ENCODE measurements around the gene SDC1.

Gene SDC1

GRCh38 chr2:20214566-20215182 is 10.3 kb downstream of the SDC1 start:
- Mint-ChIP-seq H3K27me3 (peaks cover 18 to 40% of the 10 kb centered on the region in 2 donors), H3K36me3 (ENCODE audit: insufficient read depth) (no peaks in the 10 kb centered on the region), H3K4me3 (no peak overlapping the region), H3K9me3 (no peaks in the 10 kb centered on the region), H3K4me1 (ENCODE audit: low read depth in 2 of 2) (no peaks in the 10 kb centered on the region), H3K27ac (no peak overlapping the region)
- DNase-seq (no peak), ATAC-seq (replicated peaks) (no peak)

- DNase-seq: no peak
- no peak for ATAC-seq (replicated peaks)
- Mint-ChIP-seq H3K36me3 (ENCODE audit: insufficient read depth) (no peaks in the 10 kb centered on the region), H3K27ac (no peak overlapping the region), H3K9me3 (no peaks in the 10 kb centered on the region), H3K27me3 (peaks cover 18 to 33% of the 10 kb centered on the region in 2 donors), H3K4me1 (ENCODE audit: low read depth in 2 of 2) (no peaks in the 10 kb centered on the region), H3K4me3 (no peak overlapping the region)
These were observed 11.0 kb downstream of the SDC1 start for GRCh38 chr2:20213651-20214565.

GRCh38 chr2:20212871-20213503 is 11.9 kb downstream of the SDC1 start:
- H3K4me3 Mint-ChIP-seq: no peak overlapping the region
- H3K36me3 Mint-ChIP-seq (ENCODE audit: insufficient read depth): no peaks in the 10 kb centered on the region
- H3K27me3 Mint-ChIP-seq: peaks cover 10 to 23% of the 10 kb centered on the region in 2 donors
- DNase-seq: no peak
- no peaks in the 10 kb centered on the region for H3K9me3 Mint-ChIP-seq
- peaks cover 0 to 3% of the 10 kb centered on the region in 2 donors for H3K4me1 Mint-ChIP-seq (ENCODE audit: low read depth in 2 of 2)
- ATAC-seq (replicated peaks): no peak
- H3K27ac Mint-ChIP-seq: no peak overlapping the region

GRCh38 chr2:20212459-20212870 is 12.5 kb downstream of the SDC1 start:
- DNase-seq (no peak), ATAC-seq (replicated peaks) (no peak)
- peaks cover 5 to 18% of the 10 kb centered on the region in 2 donors for H3K27me3 Mint-ChIP-seq
- H3K4me3 Mint-ChIP-seq: no peak overlapping the region
- no peaks in the 10 kb centered on the region for H3K9me3 Mint-ChIP-seq
- H3K4me1 Mint-ChIP-seq (ENCODE audit: low read depth in 2 of 2): peaks cover 0 to 3% of the 10 kb centered on the region in 2 donors
- H3K36me3 Mint-ChIP-seq (ENCODE audit: insufficient read depth): no peaks in the 10 kb centered on the region
- H3K27ac Mint-ChIP-seq: no peak overlapping the region

DNA sequence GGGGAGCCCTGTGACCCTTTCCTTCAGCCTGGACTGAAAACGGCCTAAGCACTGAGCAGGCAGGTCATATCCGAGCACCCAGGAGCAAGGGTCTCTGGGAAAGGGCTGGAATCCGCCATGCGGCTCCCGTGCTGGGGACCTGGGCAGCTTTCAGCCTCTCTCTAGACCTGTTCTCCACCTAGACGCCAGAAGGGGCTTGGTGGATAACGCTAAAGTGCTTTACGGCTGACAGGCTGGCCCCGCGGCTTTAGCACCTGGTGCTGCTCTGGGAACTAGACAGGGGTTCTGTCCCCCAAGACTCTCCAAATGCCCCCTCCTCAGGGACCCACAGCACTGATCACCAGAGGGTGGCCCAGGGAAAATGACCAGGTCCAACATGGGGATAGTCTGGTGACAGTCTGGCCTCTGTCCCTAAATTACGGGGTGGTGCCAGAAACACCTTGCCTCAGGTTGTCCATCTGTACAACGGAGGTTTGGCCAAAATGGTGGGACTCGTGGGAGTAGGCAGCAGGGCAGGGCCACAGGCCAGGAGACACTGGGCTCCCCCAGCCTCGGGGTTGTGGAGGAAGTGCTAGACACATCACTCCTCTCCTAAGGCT is 13.0 kb downstream of the SDC1 start:
- H3K27me3 Mint-ChIP-seq: peaks cover 5 to 17% of the 10 kb centered on the region in 2 donors
- no peak for ATAC-seq (replicated peaks)
- no peaks in the 10 kb centered on the region for H3K9me3 Mint-ChIP-seq
- H3K27ac Mint-ChIP-seq: no peak overlapping the region
- peaks cover 0 to 3% of the 10 kb centered on the region in 2 donors for H3K4me1 Mint-ChIP-seq (ENCODE audit: low read depth in 2 of 2)
- H3K36me3 Mint-ChIP-seq (ENCODE audit: insufficient read depth): no peaks in the 10 kb centered on the region
- DNase-seq: no peak
- no peak overlapping the region for H3K4me3 Mint-ChIP-seq

- Mint-ChIP-seq H3K27me3 (peaks cover 5 to 17% of the 10 kb centered on the region in 2 donors), H3K4me3 (no peak overlapping the region), H3K36me3 (ENCODE audit: insufficient read depth) (no peaks in the 10 kb centered on the region), H3K4me1 (ENCODE audit: low read depth in 2 of 2) (peaks cover 0 to 5% of the 10 kb centered on the region in 2 donors), H3K9me3 (no peaks in the 10 kb centered on the region), H3K27ac (no peak overlapping the region)
- ATAC-seq (replicated peaks): no peak
- DNase-seq: no peak
These were observed 13.5 kb downstream of the SDC1 start for GRCh38 chr2:20211420-20211819.

GRCh38 chr2:20210462-20210861 is 14.5 kb downstream of the SDC1 start:
- H3K27ac Mint-ChIP-seq: no peak overlapping the region

GRCh38 chr2:20209373-20210109 is 15.4 kb downstream of the SDC1 start:
- Mint-ChIP-seq H3K27me3 (peaks cover 5 to 8% of the 10 kb centered on the region in 2 donors), H3K27ac (no peak overlapping the region), H3K4me3 (no peak overlapping the region), H3K4me1 (ENCODE audit: low read depth in 2 of 2) (peaks cover 0 to 5% of the 10 kb centered on the region in 2 donors), H3K36me3 (ENCODE audit: insufficient read depth) (no peaks in the 10 kb centered on the region), H3K9me3 (no peaks in the 10 kb centered on the region)
- no peak for ATAC-seq (replicated peaks)
- no peak for DNase-seq

More at GRCh38 chr2:20210462-20210861, 14.5 kb downstream of the SDC1 start:
- Mint-ChIP-seq H3K27me3 (peaks cover 5 to 9% of the 10 kb centered on the region in 2 donors), H3K36me3 (ENCODE audit: insufficient read depth) (no peaks in the 10 kb centered on the region), H3K4me3 (no peak overlapping the region), H3K9me3 (no peaks in the 10 kb centered on the region), H3K4me1 (ENCODE audit: low read depth in 2 of 2) (peaks cover 0 to 5% of the 10 kb centered on the region in 2 donors)
- no peak for ATAC-seq (replicated peaks)
- DNase-seq: no peak

DNA sequence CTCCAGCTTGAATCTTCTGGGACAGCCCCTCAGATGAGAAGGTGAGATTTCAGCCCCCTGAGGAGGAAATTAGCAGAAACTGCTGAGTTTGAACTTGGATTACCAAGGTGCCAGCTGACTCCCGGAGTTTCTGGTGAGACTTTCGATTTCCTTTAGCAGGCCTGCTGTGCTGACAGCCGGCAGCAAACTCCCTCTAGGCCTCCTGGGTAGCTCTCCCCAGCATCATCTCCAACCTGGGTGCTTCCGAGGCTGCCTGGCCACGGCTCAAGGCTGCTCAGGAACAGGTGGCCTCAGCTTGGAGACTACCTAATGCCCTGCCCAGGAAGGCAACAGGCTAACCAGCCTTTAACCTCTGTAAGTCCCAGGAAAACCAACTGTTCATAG is 16.5 kb downstream of the SDC1 start:
- ATAC-seq (replicated peaks): no peak
- H3K4me1 Mint-ChIP-seq (ENCODE audit: low read depth in 2 of 2): peaks cover 0 to 5% of the 10 kb centered on the region in 2 donors
- no peak overlapping the region for H3K4me3 Mint-ChIP-seq
- peaks cover 5 to 8% of the 10 kb centered on the region in 2 donors for H3K27me3 Mint-ChIP-seq
- no peak overlapping the region for H3K27ac Mint-ChIP-seq
- H3K9me3 Mint-ChIP-seq: no peaks in the 10 kb centered on the region
- H3K36me3 Mint-ChIP-seq (ENCODE audit: insufficient read depth): no peaks in the 10 kb centered on the region
- no peak for DNase-seq

DNA sequence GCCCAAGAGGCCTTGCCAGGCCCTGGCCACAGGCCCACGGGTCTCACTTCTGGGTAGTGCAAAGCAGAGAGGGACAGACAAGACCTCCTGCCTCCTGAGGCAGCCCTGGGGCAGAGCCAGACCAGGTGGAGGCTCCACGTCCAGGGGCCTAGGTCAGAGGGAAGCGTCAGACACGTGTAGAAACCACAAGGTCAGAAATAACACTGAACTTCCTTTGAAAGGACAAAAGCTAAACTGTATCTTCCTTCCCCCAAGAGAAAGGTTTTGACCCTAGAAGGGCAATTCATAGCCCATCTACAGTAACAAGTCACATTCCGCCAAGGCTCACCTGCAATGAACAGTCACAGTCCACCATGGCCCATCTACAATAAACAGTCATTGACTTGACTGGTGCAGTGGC is 17.9 kb downstream of the SDC1 start:
- no peak for DNase-seq
- no peak overlapping the region for H3K4me3 Mint-ChIP-seq
- H3K9me3 Mint-ChIP-seq: no peaks in the 10 kb centered on the region
- H3K27me3 Mint-ChIP-seq: peaks cover 2 to 5% of the 10 kb centered on the region in 2 donors
- peaks cover 0 to 5% of the 10 kb centered on the region in 2 donors for H3K4me1 Mint-ChIP-seq (ENCODE audit: low read depth in 2 of 2)
- no peak overlapping the region for H3K27ac Mint-ChIP-seq
- no peaks in the 10 kb centered on the region for H3K36me3 Mint-ChIP-seq (ENCODE audit: insufficient read depth)
- no peak for ATAC-seq (replicated peaks)

DNA sequence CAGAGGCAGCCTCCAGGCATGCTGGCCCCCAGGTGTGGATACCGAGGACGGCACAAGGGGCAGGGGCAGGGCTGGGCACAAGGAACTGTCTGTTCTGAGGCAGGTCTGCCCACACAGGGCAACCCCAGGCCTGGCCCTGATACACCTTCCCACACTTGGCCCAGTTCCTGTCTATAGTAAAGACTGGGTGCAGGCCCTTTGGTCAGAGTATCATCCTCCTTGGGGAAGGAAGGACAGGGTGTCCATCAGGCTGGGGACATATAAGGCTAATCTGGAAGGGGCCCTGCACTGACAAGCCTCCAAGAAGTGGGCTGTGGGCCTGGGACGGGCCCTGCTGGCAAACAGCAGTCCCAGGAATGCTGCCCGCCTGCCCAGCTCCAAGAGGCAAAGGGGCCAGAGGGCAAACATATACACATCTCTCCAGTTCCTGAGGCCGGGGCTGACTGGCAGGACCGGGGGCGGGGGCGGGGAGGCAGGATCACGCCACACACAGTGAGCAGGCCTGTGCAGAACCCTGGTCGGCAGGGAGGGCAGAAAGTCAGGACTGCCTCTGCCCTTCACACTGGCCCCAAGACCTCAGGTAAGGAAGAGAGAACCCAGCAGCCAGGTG is 18.9 kb downstream of the SDC1 start:
- DNase-seq: no peak
- Mint-ChIP-seq H3K27me3 (peaks cover 0 to 11% of the 10 kb centered on the region in 2 donors), H3K36me3 (ENCODE audit: insufficient read depth) (no peaks in the 10 kb centered on the region), H3K27ac (no peak overlapping the region), H3K4me3 (no peak overlapping the region), H3K9me3 (no peaks in the 10 kb centered on the region), H3K4me1 (ENCODE audit: low read depth in 2 of 2) (peaks cover 0 to 5% of the 10 kb centered on the region in 2 donors)
- ATAC-seq (replicated peaks): no peak

- Mint-ChIP-seq H3K4me3 (no peak overlapping the region), H3K36me3 (ENCODE audit: insufficient read depth) (no peaks in the 10 kb centered on the region), H3K27me3 (peaks cover 0 to 20% of the 10 kb centered on the region in 2 donors), H3K27ac (no peak overlapping the region), H3K4me1 (ENCODE audit: low read depth in 2 of 2) (peaks cover 0 to 5% of the 10 kb centered on the region in 2 donors), H3K9me3 (no peaks in the 10 kb centered on the region)
- ATAC-seq (replicated peaks) (no peak), DNase-seq (no peak)
These were observed 19.9 kb downstream of the SDC1 start for GRCh38 chr2:20205069-20205468.
